ENCODE results near the gene WHRN.
A peak's percentile ranks its signal among the peaks of the same experiment; 100 is the strongest.

WHRN gene

GRCh38 chr9:114513055-114513958, 8.0 kb upstream of the WHRN start:
- no peak for DNase-seq

- DNase-seq, result no peak
Measured at GRCh38 chr9:114511978-114512874, 7.0 kb upstream of the WHRN start.

- peak; percentile 36 for DNase-seq
Measured at GRCh38 chr9:114507726-114508125, 2.5 kb upstream of the WHRN start.

- no peak for DNase-seq
Measured at GRCh38 chr9:114506082-114506390, 763 bp upstream of the WHRN start.

GRCh38 chr9:114504341-114505186, 709 bp downstream of the WHRN start:
- DNase-seq, result peak; percentile 39

GRCh38 chr9:114503522-114504340, 1.5 kb downstream of the WHRN start:
- DNase-seq, result no peak

GRCh38 chr9:114503009-114503408, 2.3 kb downstream of the WHRN start:
- DNase-seq, result no peak

- DNase-seq, result peak; percentile 14
Measured at GRCh38 chr9:114501796-114502682, 3.2 kb downstream of the WHRN start.

- no peak for DNase-seq
Measured at GRCh38 chr9:114500697-114501292, 4.5 kb downstream of the WHRN start.

- no peak for DNase-seq
Measured at GRCh38 chr9:114499941-114500696, 5.2 kb downstream of the WHRN start.

- DNase-seq, result no peak
Measured at GRCh38 chr9:114499528-114499927, 5.7 kb downstream of the WHRN start.

- no peak for DNase-seq
Measured at GRCh38 chr9:114497727-114498382, 7.4 kb downstream of the WHRN start.

- DNase-seq, result peak; percentile 16
Measured at GRCh38 chr9:114497236-114497635, 8.0 kb downstream of the WHRN start.

GRCh38 chr9:114496011-114496410, 9.3 kb downstream of the WHRN start:
- DNase-seq, result no peak

GRCh38 chr9:114494776-114495569, 10.3 kb downstream of the WHRN start:
- DNase-seq, result no peak

- DNase-seq, result no peak
Measured at GRCh38 chr9:114493521-114494184, 11.6 kb downstream of the WHRN start.

- no peak for DNase-seq
Measured at GRCh38 chr9:114492991-114493390, 12.3 kb downstream of the WHRN start.
